Measurements from ENCODE around the gene SRCAP. TPM values are rescaled to one million over a fixed set of nuclear protein-coding genes. Genes with fewer than 3 reads are reported as not detected.

SRCAP gene
- total RNA-seq, 1 experiment from 2014 or later, result 57.4 TPM

GRCh38 chr16:30706046-30706445 lies 7.1 kb downstream of the SRCAP start:
- no peak for DNase-seq
- Histone ChIP-seq H3K27me3 (replicated peaks; ENCODE audit: control insufficient read depth, insufficient read depth, low read length) (no peaks in the 10 kb centered on the region), H3K4me1 (no peaks in the 10 kb centered on the region), H3K36me3 (ENCODE audit: control insufficient read depth, insufficient read depth, low read length) (peaks cover 1% of the 10 kb centered on the region; the same call in 1 of the 2 replicates), H3K9me3 (no peaks in the 10 kb centered on the region), H3K4me3 (ENCODE audit: low read depth, low read length) (no peak overlapping the region)
- ChIA-PET CTCF (no interaction called here), POLR2A (no interaction called here)
- no peaks in the 10 kb centered on the region for H3K4me1 Mint-ChIP-seq (ENCODE audit: low read depth, unreplicated experiment)
- no peak overlapping the region for H3K27ac Mint-ChIP-seq (ENCODE audit: unreplicated experiment)
- peaks cover 95% of the 10 kb centered on the region for H3K36me3 Mint-ChIP-seq (ENCODE audit: insufficient read depth, unreplicated experiment)
- TF ChIP-seq CTCF (IDR thresholded peaks at IDR 0.05; ENCODE audit: insufficient read depth in 1 of 2, low read depth in 1 of 2, low read length in 1 of 2, severe bottlenecking in 1 of 2, unreplicated experiment in 1 of 2), result no peak
- no peaks in the 10 kb centered on the region for H3K27me3 Mint-ChIP-seq (ENCODE audit: insufficient read depth, unreplicated experiment)
- no peaks in the 10 kb centered on the region for H3K9me3 Mint-ChIP-seq (ENCODE audit: unreplicated experiment)
- BruUV-seq (replicated peaks), result no TSS peak
- intact Hi-C loops (cut with micrococcal nuclease; ENCODE audit: unreplicated experiment), result no loop called here
- H3K4me3 Mint-ChIP-seq (ENCODE audit: unreplicated experiment), result no peak overlapping the region

- no peak for TF ChIP-seq CTCF (IDR thresholded peaks at IDR 0.05; ENCODE audit: insufficient read depth in 1 of 2, low read depth in 1 of 2, low read length in 1 of 2, severe bottlenecking in 1 of 2, unreplicated experiment in 1 of 2)
- CTCF ChIA-PET, result no interaction called here
- Mint-ChIP-seq H3K27me3 (ENCODE audit: insufficient read depth, unreplicated experiment) (no peaks in the 10 kb centered on the region), H3K4me3 (ENCODE audit: unreplicated experiment) (no peak overlapping the region), H3K4me1 (ENCODE audit: low read depth, unreplicated experiment) (peaks cover 6% of the 10 kb centered on the region), H3K36me3 (ENCODE audit: insufficient read depth, unreplicated experiment) (peaks cover 97% of the 10 kb centered on the region), H3K27ac (ENCODE audit: unreplicated experiment) (no peak overlapping the region), H3K9me3 (ENCODE audit: unreplicated experiment) (no peaks in the 10 kb centered on the region)
- intact Hi-C loops (cut with micrococcal nuclease; ENCODE audit: unreplicated experiment), result no loop called here
- no peak for DNase-seq
- Histone ChIP-seq H3K36me3 (ENCODE audit: control insufficient read depth, insufficient read depth, low read length) (no peaks in the 10 kb centered on the region; the same call in 1 of the 2 replicates), H3K4me3 (ENCODE audit: low read depth, low read length) (no peak overlapping the region), H3K9me3 (no peaks in the 10 kb centered on the region), H3K4me1 (no peaks in the 10 kb centered on the region), H3K27me3 (replicated peaks; ENCODE audit: control insufficient read depth, insufficient read depth, low read length) (no peaks in the 10 kb centered on the region)
- BruUV-seq (replicated peaks), result no TSS peak
- POLR2A ChIA-PET, result no interaction called here
Observed at GRCh38 chr16:30710971-30711370, 12.0 kb downstream of the SRCAP start.

- H3K27ac Mint-ChIP-seq (ENCODE audit: unreplicated experiment), result no peak overlapping the region
- no peaks in the 10 kb centered on the region for H3K4me1 ChIP-seq
- no peaks in the 10 kb centered on the region for H3K27me3 ChIP-seq (replicated peaks; ENCODE audit: control insufficient read depth, insufficient read depth, low read length)
- H3K36me3 Mint-ChIP-seq (ENCODE audit: insufficient read depth, unreplicated experiment), result peaks cover 97% of the 10 kb centered on the region
- H3K4me3 Mint-ChIP-seq (ENCODE audit: unreplicated experiment), result no peak overlapping the region
- DNase-seq, result no peak
- H3K9me3 ChIP-seq, result no peaks in the 10 kb centered on the region
- BruUV-seq (replicated peaks), result TSS peak; percentile 30
- ChIA-PET CTCF (no interaction called here), POLR2A (no interaction called here)
- no peak overlapping the region for H3K4me3 ChIP-seq (ENCODE audit: low read depth, low read length)
- no peaks in the 10 kb centered on the region; the same call in 1 of the 2 replicates for H3K36me3 ChIP-seq (ENCODE audit: control insufficient read depth, insufficient read depth, low read length)
- peaks cover 11% of the 10 kb centered on the region for H3K4me1 Mint-ChIP-seq (ENCODE audit: low read depth, unreplicated experiment)
- H3K27me3 Mint-ChIP-seq (ENCODE audit: insufficient read depth, unreplicated experiment), result no peaks in the 10 kb centered on the region
- intact Hi-C loops (cut with micrococcal nuclease; ENCODE audit: unreplicated experiment), result no loop called here
- no peaks in the 10 kb centered on the region for H3K9me3 Mint-ChIP-seq (ENCODE audit: unreplicated experiment)
- no peak for TF ChIP-seq CTCF (IDR thresholded peaks at IDR 0.05; ENCODE audit: insufficient read depth in 1 of 2, low read depth in 1 of 2, low read length in 1 of 2, severe bottlenecking in 1 of 2, unreplicated experiment in 1 of 2)
Observed at GRCh38 chr16:30711712-30712111, 12.7 kb downstream of the SRCAP start.

All from Caco-2 (cell line).